Measurements from ENCODE around the gene IFNG.

IFNG gene

DNA sequence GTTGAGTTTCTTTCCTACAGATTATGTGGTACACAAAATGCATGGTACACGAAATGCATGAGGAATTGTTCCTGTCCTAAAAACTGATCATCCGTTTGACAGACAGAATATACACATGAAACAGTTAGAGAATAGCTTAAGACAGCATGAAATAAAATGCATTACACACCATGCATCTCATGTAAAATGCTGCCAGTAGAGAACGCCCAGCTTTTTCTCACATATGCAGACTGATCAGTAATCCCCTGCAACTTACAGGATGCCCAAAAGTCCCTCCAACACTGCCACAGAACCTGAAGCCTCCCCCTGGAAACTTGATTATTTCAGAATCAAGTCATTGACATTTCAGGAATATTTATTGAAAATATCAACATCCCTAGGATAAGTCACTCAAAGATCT lies 24.0 kb downstream of the IFNG start:
- Histone ChIP-seq H3K4me3 (ENCODE audit: low read length) (no peak overlapping the region), H3K27me3 (ENCODE audit: control insufficient read depth, insufficient read depth, low read length) (no peaks in the 10 kb centered on the region), H3K36me3 (ENCODE audit: control insufficient read depth, low read depth, low read length) (no peaks in the 10 kb centered on the region), H3K4me1 (ENCODE audit: control insufficient read depth, low read depth, low read length) (peaks cover 5% of the 10 kb centered on the region), H3K9me3 (ENCODE audit: control insufficient read depth, low read depth, low read length) (no peaks in the 10 kb centered on the region), H3K27ac (ENCODE audit: low read length) (no peak overlapping the region), H3K9ac (ENCODE audit: low read length) (no peak overlapping the region)

- no peak overlapping the region for H3K4me3 ChIP-seq (ENCODE audit: low read length)
- H3K36me3 ChIP-seq (ENCODE audit: control insufficient read depth, low read depth, low read length): no peaks in the 10 kb centered on the region
- H3K4me1 ChIP-seq (ENCODE audit: control insufficient read depth, low read depth, low read length): no peaks in the 10 kb centered on the region
- no peak overlapping the region for H3K27ac ChIP-seq (ENCODE audit: low read length)
- H3K9ac ChIP-seq (ENCODE audit: low read length): no peak overlapping the region
- H3K27me3 ChIP-seq (ENCODE audit: control insufficient read depth, insufficient read depth, low read length): no peaks in the 10 kb centered on the region
- peaks cover 4% of the 10 kb centered on the region for H3K9me3 ChIP-seq (ENCODE audit: control insufficient read depth, low read depth, low read length)
Measured at GRCh38 chr12:68131867-68132414, 27.6 kb downstream of the IFNG start.

- Histone ChIP-seq H3K36me3 (ENCODE audit: control insufficient read depth, low read depth, low read length) (no peaks in the 10 kb centered on the region), H3K4me1 (ENCODE audit: control insufficient read depth, low read depth, low read length) (no peaks in the 10 kb centered on the region), H3K9me3 (ENCODE audit: control insufficient read depth, low read depth, low read length) (peaks cover 4% of the 10 kb centered on the region), H3K4me3 (ENCODE audit: low read length) (no peak overlapping the region), H3K27ac (ENCODE audit: low read length) (no peak overlapping the region), H3K27me3 (ENCODE audit: control insufficient read depth, insufficient read depth, low read length) (no peaks in the 10 kb centered on the region), H3K9ac (ENCODE audit: low read length) (no peak overlapping the region)
Measured at GRCh38 chr12:68129979-68130378, 29.6 kb downstream of the IFNG start.

GRCh38 chr12:68122236-68122920 lies 37.2 kb downstream of the IFNG start:
- Histone ChIP-seq H3K9ac (ENCODE audit: low read length) (no peak overlapping the region), H3K36me3 (ENCODE audit: control insufficient read depth, low read depth, low read length) (no peaks in the 10 kb centered on the region), H3K27me3 (ENCODE audit: control insufficient read depth, insufficient read depth, low read length) (no peaks in the 10 kb centered on the region), H3K4me1 (ENCODE audit: control insufficient read depth, low read depth, low read length) (peaks cover 9% of the 10 kb centered on the region), H3K4me3 (ENCODE audit: low read length) (no peak overlapping the region), H3K9me3 (ENCODE audit: control insufficient read depth, low read depth, low read length) (no peaks in the 10 kb centered on the region), H3K27ac (ENCODE audit: low read length) (no peak overlapping the region)

GRCh38 chr12:68121143-68121542 lies 38.4 kb downstream of the IFNG start:
- Histone ChIP-seq H3K4me3 (ENCODE audit: low read length) (no peak overlapping the region), H3K9ac (ENCODE audit: low read length) (no peak overlapping the region), H3K27me3 (ENCODE audit: control insufficient read depth, insufficient read depth, low read length) (no peaks in the 10 kb centered on the region), H3K4me1 (ENCODE audit: control insufficient read depth, low read depth, low read length) (peaks cover 9% of the 10 kb centered on the region), H3K9me3 (ENCODE audit: control insufficient read depth, low read depth, low read length) (no peaks in the 10 kb centered on the region), H3K27ac (ENCODE audit: low read length) (no peak overlapping the region), H3K36me3 (ENCODE audit: control insufficient read depth, low read depth, low read length) (no peaks in the 10 kb centered on the region)

GRCh38 chr12:68119724-68120211 lies 39.8 kb downstream of the IFNG start:
- Histone ChIP-seq H3K27ac (ENCODE audit: low read length) (no peak overlapping the region), H3K27me3 (ENCODE audit: control insufficient read depth, insufficient read depth, low read length) (no peaks in the 10 kb centered on the region), H3K4me3 (ENCODE audit: low read length) (no peak overlapping the region), H3K36me3 (ENCODE audit: control insufficient read depth, low read depth, low read length) (no peaks in the 10 kb centered on the region), H3K9me3 (ENCODE audit: control insufficient read depth, low read depth, low read length) (no peaks in the 10 kb centered on the region), H3K9ac (ENCODE audit: low read length) (no peak overlapping the region), H3K4me1 (ENCODE audit: control insufficient read depth, low read depth, low read length) (peaks cover 9% of the 10 kb centered on the region)

- Histone ChIP-seq H3K4me3 (ENCODE audit: low read length) (no peak overlapping the region), H3K4me1 (ENCODE audit: control insufficient read depth, low read depth, low read length) (peaks cover 9% of the 10 kb centered on the region), H3K9me3 (ENCODE audit: control insufficient read depth, low read depth, low read length) (no peaks in the 10 kb centered on the region), H3K27me3 (ENCODE audit: control insufficient read depth, insufficient read depth, low read length) (no peaks in the 10 kb centered on the region), H3K27ac (ENCODE audit: low read length) (no peak overlapping the region), H3K9ac (ENCODE audit: low read length) (no peak overlapping the region), H3K36me3 (ENCODE audit: control insufficient read depth, low read depth, low read length) (no peaks in the 10 kb centered on the region)
Measured at GRCh38 chr12:68119250-68119649, 40.3 kb downstream of the IFNG start.

DNA sequence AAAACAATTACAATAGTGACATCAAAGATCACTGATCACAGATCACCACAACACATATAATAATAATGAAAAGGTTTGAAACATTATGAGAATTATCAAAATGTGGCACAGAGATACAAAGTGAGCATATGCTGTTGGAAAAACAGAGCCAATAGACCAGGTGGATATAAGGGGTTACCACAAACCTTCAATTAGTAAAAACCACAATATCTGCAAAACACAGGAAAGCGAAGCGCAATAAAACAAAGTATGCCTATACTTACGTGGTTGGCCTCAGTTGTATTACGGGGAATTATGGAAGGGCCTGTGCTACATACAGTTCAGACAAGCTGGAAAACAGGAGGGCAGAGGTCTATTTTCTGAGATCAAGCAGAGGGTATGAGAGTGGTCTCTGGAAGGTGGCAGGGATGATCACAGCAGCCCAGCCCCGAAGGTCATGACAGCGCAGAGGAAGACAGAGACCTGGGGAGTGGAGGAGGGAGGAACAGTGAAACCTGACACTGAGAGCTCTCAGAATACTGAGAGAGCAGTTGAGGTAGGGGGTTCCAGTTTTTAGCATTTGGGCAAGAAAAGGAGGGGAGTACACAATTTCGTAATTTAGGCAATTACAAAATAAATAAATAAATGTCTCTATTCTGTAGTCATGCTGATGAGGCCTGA lies 41.3 kb downstream of the IFNG start:
- Histone ChIP-seq H3K4me3 (ENCODE audit: low read length) (no peak overlapping the region), H3K4me1 (ENCODE audit: control insufficient read depth, low read depth, low read length) (peaks cover 9% of the 10 kb centered on the region), H3K9me3 (ENCODE audit: control insufficient read depth, low read depth, low read length) (no peaks in the 10 kb centered on the region), H3K27ac (ENCODE audit: low read length) (no peak overlapping the region), H3K36me3 (ENCODE audit: control insufficient read depth, low read depth, low read length) (no peaks in the 10 kb centered on the region), H3K27me3 (ENCODE audit: control insufficient read depth, insufficient read depth, low read length) (no peaks in the 10 kb centered on the region), H3K9ac (ENCODE audit: low read length) (no peak overlapping the region)

GRCh38 chr12:68117661-68118060 lies 41.9 kb downstream of the IFNG start:
- no peak overlapping the region for H3K4me3 ChIP-seq (ENCODE audit: low read length)
- peaks cover 9% of the 10 kb centered on the region for H3K4me1 ChIP-seq (ENCODE audit: control insufficient read depth, low read depth, low read length)
- no peaks in the 10 kb centered on the region for H3K36me3 ChIP-seq (ENCODE audit: control insufficient read depth, low read depth, low read length)
- no peak overlapping the region for H3K9ac ChIP-seq (ENCODE audit: low read length)
- H3K9me3 ChIP-seq (ENCODE audit: control insufficient read depth, low read depth, low read length): no peaks in the 10 kb centered on the region
- no peaks in the 10 kb centered on the region for H3K27me3 ChIP-seq (ENCODE audit: control insufficient read depth, insufficient read depth, low read length)
- no peak overlapping the region for H3K27ac ChIP-seq (ENCODE audit: low read length)

DNA sequence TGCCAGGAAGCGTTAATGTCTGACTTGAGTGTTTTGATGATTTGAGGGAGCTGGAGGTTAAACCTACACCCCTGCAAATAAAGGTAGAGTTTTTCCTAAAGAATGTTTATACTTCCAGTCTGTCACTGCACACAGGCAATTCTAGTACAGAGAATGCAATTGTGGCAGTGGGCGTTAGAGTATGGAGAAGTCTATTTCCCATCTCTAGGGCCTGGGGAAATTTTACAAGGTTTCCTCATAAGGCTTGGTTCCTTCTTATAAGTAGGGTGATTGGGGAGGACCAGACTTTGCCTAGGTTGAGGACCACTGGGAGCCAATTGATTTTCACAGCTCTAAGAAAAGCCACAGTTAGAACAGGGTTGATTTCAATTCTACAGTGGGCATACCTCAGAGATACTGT lies 44.3 kb downstream of the IFNG start:
- no peaks in the 10 kb centered on the region for H3K9me3 ChIP-seq (ENCODE audit: control insufficient read depth, low read depth, low read length)
- no peak overlapping the region for H3K9ac ChIP-seq (ENCODE audit: low read length)
- H3K27ac ChIP-seq (ENCODE audit: low read length): no peak overlapping the region
- no peaks in the 10 kb centered on the region for H3K27me3 ChIP-seq (ENCODE audit: control insufficient read depth, insufficient read depth, low read length)
- H3K4me1 ChIP-seq (ENCODE audit: control insufficient read depth, low read depth, low read length): peaks cover 9% of the 10 kb centered on the region
- H3K4me3 ChIP-seq (ENCODE audit: low read length): no peak overlapping the region
- H3K36me3 ChIP-seq (ENCODE audit: control insufficient read depth, low read depth, low read length): no peaks in the 10 kb centered on the region

DNA sequence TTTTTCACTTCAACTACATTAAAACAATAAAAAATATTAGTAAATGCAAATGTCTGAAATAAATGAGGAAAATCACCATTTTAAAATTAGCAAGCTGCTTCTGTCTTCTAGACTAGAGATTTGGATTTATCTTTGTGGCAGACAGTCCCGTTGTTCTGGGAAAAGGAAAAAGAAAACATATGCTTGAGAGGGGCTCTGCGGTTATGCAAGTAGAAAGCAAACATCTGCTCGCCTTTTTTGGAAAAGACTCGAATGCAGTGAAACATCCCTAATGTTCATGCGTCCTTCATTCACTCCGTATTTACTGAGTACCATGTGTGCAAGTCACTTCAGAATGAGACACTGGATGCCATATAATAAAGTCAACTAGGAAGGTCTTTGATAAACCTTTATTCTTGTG lies 44.9 kb downstream of the IFNG start:
- H3K27me3 ChIP-seq (ENCODE audit: control insufficient read depth, insufficient read depth, low read length): no peaks in the 10 kb centered on the region
- H3K27ac ChIP-seq (ENCODE audit: low read length): no peak overlapping the region
- peaks cover 9% of the 10 kb centered on the region for H3K4me1 ChIP-seq (ENCODE audit: control insufficient read depth, low read depth, low read length)
- H3K4me3 ChIP-seq (ENCODE audit: low read length): no peak overlapping the region
- H3K36me3 ChIP-seq (ENCODE audit: control insufficient read depth, low read depth, low read length): no peaks in the 10 kb centered on the region
- H3K9me3 ChIP-seq (ENCODE audit: control insufficient read depth, low read depth, low read length): no peaks in the 10 kb centered on the region
- H3K9ac ChIP-seq (ENCODE audit: low read length): no peak overlapping the region

DNA sequence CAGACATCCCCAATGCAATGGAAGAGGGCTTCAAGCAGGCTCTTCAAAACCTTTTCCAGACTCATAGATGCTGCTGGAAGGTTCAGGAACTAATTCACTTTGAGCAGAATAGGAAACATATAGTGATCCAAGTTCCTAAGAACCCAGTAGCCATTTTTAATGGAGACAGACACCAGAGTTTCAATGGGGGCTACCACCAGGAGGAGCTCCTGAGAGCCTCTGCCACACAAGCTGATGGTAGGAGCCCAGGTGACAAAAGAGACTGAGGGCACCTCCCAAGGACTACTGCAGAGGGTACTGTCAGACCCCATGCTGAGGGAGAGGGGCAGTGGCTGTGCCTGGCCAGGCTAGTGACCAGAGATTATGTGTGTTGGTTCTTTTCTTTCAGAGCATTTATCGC lies 45.9 kb downstream of the IFNG start:
- no peaks in the 10 kb centered on the region for H3K9me3 ChIP-seq (ENCODE audit: control insufficient read depth, low read depth, low read length)
- no peaks in the 10 kb centered on the region for H3K27me3 ChIP-seq (ENCODE audit: control insufficient read depth, insufficient read depth, low read length)
- H3K4me3 ChIP-seq (ENCODE audit: low read length): no peak overlapping the region
- peaks cover 7% of the 10 kb centered on the region for H3K4me1 ChIP-seq (ENCODE audit: control insufficient read depth, low read depth, low read length)
- no peaks in the 10 kb centered on the region for H3K36me3 ChIP-seq (ENCODE audit: control insufficient read depth, low read depth, low read length)
- no peak overlapping the region for H3K27ac ChIP-seq (ENCODE audit: low read length)
- no peak overlapping the region for H3K9ac ChIP-seq (ENCODE audit: low read length)
